GM10248 (cell line): ENCODE measurements around the gene AARSD1.

Source experiments
- CTCF ChIA-PET: fragments of 300-600 bp; sonication (Branson Sonifier 250); formaldehyde crosslinking; extraction: SDS; loops from one replicate; lab custom pipeline; 2021; ENCODE audit warnings: antibody characterized with exemption; lab: Yijun Ruan, JAX
- POLR2A ChIA-PET: fragments of 350-650 bp; sonication (Branson Sonifier 250); formaldehyde crosslinking; extraction: SDS; loops from one replicate; lab custom pipeline; 2020; ENCODE audit warnings: antibody characterized with exemption; lab: Yijun Ruan, JAX
- DNase-seq: peaks from one replicate; pipeline ENCODE4 v3.0.0; 2012; ENCODE audit errors: extremely low spot score
- TF ChIP-seq, protein P1 (sequence below): IDR thresholded peaks from 2 replicates; pipeline ENCODE4 v1.5.1; 2012; ENCODE audit warnings: mild to moderate bottlenecking, low read depth; ENCODE audit errors: extremely low read depth, missing control alignments, control extremely low read depth

The AARSD1 gene

DNA sequence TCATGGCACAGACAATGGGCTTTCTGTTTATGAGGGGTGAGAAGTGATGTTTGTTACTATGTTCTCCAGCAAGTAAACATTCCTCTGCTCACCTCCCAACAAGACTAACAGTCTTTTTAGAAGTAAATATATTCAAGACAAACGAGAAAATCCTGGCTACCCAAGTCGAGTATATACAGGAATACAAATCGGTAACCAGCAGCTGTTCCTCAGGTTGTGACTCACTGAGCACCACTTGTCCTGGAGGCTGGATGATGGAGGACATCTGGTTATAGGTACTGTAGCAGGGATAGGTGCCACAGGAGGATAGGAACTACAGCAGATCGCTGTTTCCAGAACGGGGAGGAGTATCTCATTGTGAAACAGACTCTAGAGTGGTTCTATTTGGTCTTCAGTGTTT, 28.6 kb upstream of the AARSD1 start:
- POLR2A ChIA-PET: interaction anchor here (0.6 kb wide), 2 partner anchors 9 to 299 kb away, joined by 3 read pairs; no protein-coding TSS in a partner anchor
- no peak for DNase-seq
- CTCF ChIA-PET: interaction anchor here (1.6 kb wide), 1 partner anchor 31 kb away, joined by 4 read pairs; no protein-coding TSS in a partner anchor
- TF ChIP-seq, protein P1, sequence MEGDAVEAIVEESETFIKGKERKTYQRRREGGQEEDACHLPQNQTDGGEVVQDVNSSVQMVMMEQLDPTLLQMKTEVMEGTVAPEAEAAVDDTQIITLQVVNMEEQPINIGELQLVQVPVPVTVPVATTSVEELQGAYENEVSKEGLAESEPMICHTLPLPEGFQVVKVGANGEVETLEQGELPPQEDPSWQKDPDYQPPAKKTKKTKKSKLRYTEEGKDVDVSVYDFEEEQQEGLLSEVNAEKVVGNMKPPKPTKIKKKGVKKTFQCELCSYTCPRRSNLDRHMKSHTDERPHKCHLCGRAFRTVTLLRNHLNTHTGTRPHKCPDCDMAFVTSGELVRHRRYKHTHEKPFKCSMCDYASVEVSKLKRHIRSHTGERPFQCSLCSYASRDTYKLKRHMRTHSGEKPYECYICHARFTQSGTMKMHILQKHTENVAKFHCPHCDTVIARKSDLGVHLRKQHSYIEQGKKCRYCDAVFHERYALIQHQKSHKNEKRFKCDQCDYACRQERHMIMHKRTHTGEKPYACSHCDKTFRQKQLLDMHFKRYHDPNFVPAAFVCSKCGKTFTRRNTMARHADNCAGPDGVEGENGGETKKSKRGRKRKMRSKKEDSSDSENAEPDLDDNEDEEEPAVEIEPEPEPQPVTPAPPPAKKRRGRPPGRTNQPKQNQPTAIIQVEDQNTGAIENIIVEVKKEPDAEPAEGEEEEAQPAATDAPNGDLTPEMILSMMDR: no peak

DNA sequence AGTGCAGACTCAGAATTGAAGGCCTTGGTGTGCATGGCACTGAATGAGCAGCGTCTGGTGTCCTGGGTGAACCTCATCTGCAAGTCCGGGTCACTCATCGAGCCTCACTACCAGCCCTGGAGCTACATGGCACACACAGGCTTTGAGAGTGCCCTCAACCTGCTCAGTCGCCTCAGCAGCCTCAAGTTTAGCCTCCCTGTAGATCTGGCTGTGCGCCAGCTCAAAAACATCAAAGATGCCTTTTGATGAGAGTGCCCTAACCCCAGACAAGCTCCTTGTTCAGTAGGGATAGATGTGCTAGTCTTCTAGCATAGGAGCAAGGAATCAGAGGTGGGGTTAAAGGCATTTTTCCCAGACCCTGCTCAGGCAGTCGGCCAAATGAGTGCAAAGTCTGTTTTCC, 27.2 kb upstream of the AARSD1 start:
- ChIA-PET POLR2A (interaction anchor here (0.5 kb wide), 1 partner anchor 17 kb away, joined by 3 read pairs; no protein-coding TSS in a partner anchor), CTCF (interaction anchor here (0.9 to 1.1 kb wide), 2 partner anchors 10 to 13 kb away, joined by 3 read pairs; no protein-coding TSS in a partner anchor)
- TF ChIP-seq, protein P1: no peak
- DNase-seq: no peak

DNA sequence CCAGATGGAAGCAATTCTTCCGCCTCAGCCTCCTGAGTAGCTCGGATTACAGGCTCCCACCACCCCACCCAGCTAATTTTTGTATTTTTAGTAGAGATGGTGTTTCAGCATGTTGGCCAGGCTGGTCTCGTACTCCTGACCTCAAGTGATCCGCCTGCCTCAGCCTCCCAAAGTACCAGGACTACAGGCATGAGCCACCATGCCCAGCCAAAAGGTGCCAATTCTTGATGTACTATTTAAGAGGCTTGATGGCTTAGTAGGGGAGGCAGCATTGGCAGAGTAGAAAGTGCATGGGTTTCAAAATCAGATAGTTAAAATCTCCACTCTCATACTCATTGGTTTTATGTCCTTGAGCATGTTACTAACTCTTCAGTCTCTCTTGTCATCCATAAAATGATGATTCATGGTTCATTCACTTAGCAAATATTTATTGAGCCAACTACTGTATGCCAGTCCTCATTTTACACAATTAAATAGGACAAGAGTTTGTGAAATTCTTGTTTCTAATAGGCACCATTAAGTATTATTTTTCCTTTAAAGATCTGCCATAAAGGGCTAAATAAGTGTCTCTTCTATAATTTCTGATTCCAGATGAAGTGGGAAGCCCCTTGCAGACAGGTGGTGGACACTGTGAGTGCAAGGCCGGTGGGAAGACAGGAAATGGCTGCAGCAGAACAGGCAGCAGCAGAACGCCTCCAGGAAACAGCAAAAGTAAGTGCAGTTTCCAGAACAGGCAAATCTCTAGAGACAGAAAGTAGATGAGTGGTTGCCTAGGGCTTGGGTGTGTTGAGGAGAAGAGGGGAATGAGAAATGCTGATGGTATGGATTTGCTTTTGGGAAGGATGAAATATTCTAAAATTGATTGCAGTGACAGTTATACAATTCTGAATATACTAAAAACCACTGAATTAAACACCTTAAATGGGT, 25.7 kb upstream of the AARSD1 start:
- ChIA-PET POLR2A (no interaction called here), CTCF (interaction anchor here (7.2 kb wide), 1 partner anchor 8 kb away, joined by 76 read pairs; the partner anchor contains the start of gene RPL27)
- TF ChIP-seq, protein P1: no peak
- no peak for DNase-seq

DNA sequence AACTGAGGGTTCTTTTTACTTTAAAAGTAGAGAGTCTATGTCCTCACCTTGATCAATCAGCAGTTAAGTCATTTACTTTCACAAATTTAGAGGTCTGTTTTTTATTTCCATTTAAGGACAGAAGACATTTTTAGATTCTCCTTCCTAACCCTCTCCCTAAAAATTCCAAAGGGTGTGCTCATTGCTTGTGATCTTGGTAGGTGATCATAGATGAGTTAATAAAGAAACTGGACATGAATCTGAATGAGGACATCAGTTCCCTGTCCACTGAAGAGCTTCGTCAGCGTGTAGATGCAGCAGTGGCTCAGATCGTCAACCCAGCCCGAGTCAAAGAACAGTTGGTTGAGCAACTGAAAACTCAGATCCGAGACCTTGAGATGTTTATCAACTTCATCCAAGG, 24.9 kb upstream of the AARSD1 start:
- ChIA-PET POLR2A (no interaction called here), CTCF (interaction anchor here (7.2 kb wide), 1 partner anchor 9 kb away, joined by 76 read pairs; the partner anchor contains the start of gene RPL27)
- no peak for DNase-seq
- TF ChIP-seq, protein P1: no peak

DNA sequence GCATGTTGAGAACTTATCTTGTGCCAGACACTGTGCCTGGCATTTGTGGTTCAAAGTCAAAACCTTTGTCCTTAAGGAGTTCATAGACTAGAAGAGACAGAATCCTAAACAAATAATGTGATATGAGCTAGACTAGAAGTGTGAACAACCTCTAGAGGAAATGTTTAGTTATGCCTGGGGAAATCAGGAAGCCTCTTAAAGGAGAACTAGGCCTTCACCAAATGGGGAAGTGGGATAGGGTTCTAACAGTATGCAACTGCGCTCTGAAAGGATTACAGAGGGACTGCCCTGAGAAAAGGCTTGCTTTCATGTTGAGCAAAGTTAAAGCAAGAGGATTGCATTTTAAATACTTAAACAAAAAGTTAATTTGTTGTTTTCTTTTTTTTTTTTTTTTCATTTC, 21.0 kb upstream of the AARSD1 start:
- ChIA-PET POLR2A (interaction anchor here (0.7 to 2.8 kb wide), 2 partner anchors 13 to 237 kb away, joined by 3 to 19 read pairs; partner anchors contain the start of gene RPL27), CTCF (interaction anchor here (7.2 kb wide), 1 partner anchor 13 kb away, joined by 76 read pairs; the partner anchor contains the start of gene RPL27)
- DNase-seq: peak; percentile 69
- TF ChIP-seq, protein P1: no peak

DNA sequence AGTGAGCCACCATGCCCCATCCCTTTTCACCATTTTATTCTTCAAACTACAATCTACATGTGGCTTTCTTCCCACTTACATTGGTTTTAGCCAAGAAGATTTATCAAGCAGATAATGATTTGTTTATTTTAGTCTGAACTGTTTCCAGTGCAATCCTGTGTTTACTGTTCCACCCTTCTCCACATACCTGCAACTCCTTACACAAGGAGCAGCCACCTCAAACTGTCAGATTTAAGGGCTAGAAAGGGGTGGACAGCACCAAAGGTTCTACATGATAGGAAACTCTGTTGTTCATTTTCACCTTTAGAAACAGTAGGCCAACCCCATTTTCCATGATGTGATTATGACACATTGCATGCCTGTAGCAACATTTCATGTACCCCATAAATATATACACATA, 18.0 kb upstream of the AARSD1 start:
- no peak for DNase-seq
- TF ChIP-seq, protein P1: no peak
- ChIA-PET POLR2A (no interaction called here), CTCF (interaction anchor here (2.2 kb wide), 1 partner anchor 16 kb away, joined by 9 read pairs; the partner anchor contains the start of gene RPL27)
